ENCODE results near the gene FAAP24. TPM values are rescaled to one million over a fixed set of nuclear protein-coding genes. Genes with fewer than 3 reads are reported as not detected.

Gene FAAP24
- total RNA-seq (2016; rRNA removed; fragmentation: Illumina TruSeq; extraction: Trizol): 6.0 and 10.0 TPM in 2 replicates
- 4.8 and 5.8 TPM in 2 replicates for total RNA-seq (2016; cell fraction: cytosol; rRNA removed; fragmentation: Illumina TruSeq; extraction: Trizol; ENCODE audit: low read depth)
- total RNA-seq (2016; cell fraction: insoluble cytoplasmic fraction; rRNA removed; fragmentation: Illumina TruSeq; extraction: Trizol): 7.0 and 10.1 TPM in 2 replicates
- 8.7 and 9.8 TPM in 2 replicates for total RNA-seq (2016; cell fraction: membrane; rRNA removed; fragmentation: Illumina TruSeq; extraction: Trizol)
- total RNA-seq (2016; cell fraction: nucleus; rRNA removed; fragmentation: Illumina TruSeq; extraction: Trizol): 1.6 and 2.2 TPM in 2 replicates
- polyA plus RNA-seq (2011; rRNA removed): 1.5 and 2.3 TPM in 2 replicates
- polyA plus RNA-seq (2011; cell fraction: cytosol; rRNA removed): 2.2 and 2.3 TPM in 2 replicates
- 0.55 and 0.98 TPM in 2 replicates for polyA plus RNA-seq (2011; cell fraction: nucleus; rRNA removed)
- polyA plus RNA-seq (2012): 1.2 and 1.4 TPM in 2 replicates
- polyA plus RNA-seq (2016; cell fraction: cytosol; fragmentation: Illumina TruSeq; extraction: Trizol; ENCODE audit: low read depth): 5.1 and 6.8 TPM in 2 replicates
- polyA plus RNA-seq (2016; cell fraction: insoluble cytoplasmic fraction; fragmentation: Illumina TruSeq; extraction: Trizol; ENCODE audit: low read depth): 11.3 and 14.8 TPM in 2 replicates
- polyA plus RNA-seq (2016; cell fraction: membrane; fragmentation: Illumina TruSeq; extraction: Trizol; ENCODE audit: low read depth): 9.8 and 9.9 TPM in 2 replicates
- 4.0 and 5.4 TPM in 2 replicates for polyA plus RNA-seq (2016; cell fraction: nucleus; fragmentation: Illumina TruSeq; extraction: Trizol; ENCODE audit: insufficient read depth, low read depth)
- polyA minus RNA-seq (2011; rRNA and poly(A)+ RNA removed; ENCODE audit: low replicate concordance): 3.2 and 11.0 TPM in 2 replicates
- 0.69 and 3.0 TPM in 2 replicates for polyA minus RNA-seq (2011; cell fraction: cytosol; rRNA and poly(A)+ RNA removed)
- 0.39 and 0.99 TPM in 2 replicates for polyA minus RNA-seq (2011; cell fraction: nucleus; rRNA and poly(A)+ RNA removed)
- percentile 43 among the genes with signal in this experiment for Bru-seq, nascent RNA
- percentile 51 among the genes with signal in this experiment for BruChase-seq, experiment 1, labeled RNA remaining after a 6-hour chase
- percentile 50 among the genes with signal in this experiment for BruChase-seq, experiment 2, labeled RNA remaining after a 2-hour chase
- long read RNA-seq, experiment 1, transcript FAAP24-202 (5 exons, 2,298 nt): major isoform, 6 of 13 reads
- long read RNA-seq, experiment 1, partial matches to known transcripts: 2 of 13 reads
- long read RNA-seq, experiment 1, other reads (novel, unspliced or antisense): 2 of 13 reads
- long read RNA-seq, experiment 2, partial matches to known transcripts: 0 of 8 reads
- long read RNA-seq, experiment 2, other reads (novel, unspliced or antisense): 2 of 8 reads

GRCh38 chr19:32971715-32972540 lies at the start of gene FAAP24, which contains the start of gene CEP89:
TSS of gene FAAP24 (plus strand) at chr19:32972242. CDS start at chr19:32973197, 955 bp downstream.
TSS of gene CEP89 (minus strand) at chr19:32971958. CDS start at chr19:32971874, 84 bp downstream.
- H4K20me1 ChIP-seq (ENCODE audit: insufficient read depth, low read length): no peaks in the 10 kb centered on the region; the same call in 1 of the 2 replicates
- DNase-seq (ENCODE audit: low spot score) (peak; percentile 98), ATAC-seq (peak; percentile 97), FAIRE-seq (peak; percentile 99)
- no peaks in the 10 kb centered on the region; a peak in 1 of 5 replicates for H3K27me3 ChIP-seq (ENCODE audit: control insufficient read depth in 1 of 2, insufficient read depth in 2 of 2, low read length in 2 of 2)
- ChIA-PET CTCF (ENCODE audit: low intra/inter-chr PET ratio, low total read pairs) (no interaction called here), POLR2A (interaction anchor here (1.0 to 1.1 kb wide), 2 partner anchors 65 to 205 kb away, joined by 3 to 4 read pairs; no protein-coding TSS in a partner anchor)
- peaks cover 9% of the 10 kb centered on the region for H3K79me2 ChIP-seq (ENCODE audit: insufficient read depth, low read length)
- H3K4me1 ChIP-seq (ENCODE audit: insufficient read depth, low read length): peaks cover 19% of the 10 kb centered on the region
- intact Hi-C loops (cut with micrococcal nuclease; ENCODE audit: unreplicated experiment): loop anchor here (1.0 to 10.0 kb wide), 2 partner anchors 93 to 102 kb away; partner anchors contain the start of gene RHPN2
- in situ Hi-C loops (cut with HindIII; ENCODE audit: extremely low pct_ligation_motif_present, low pct_unique_long_range_greater_than_20kb): loop anchor here (10.0 kb wide), 1 partner anchor 277 kb away; the partner anchor contains the start of gene NUDT19
- H3K4me3 ChIP-seq (replicated peaks in 1 of 3; ENCODE audit: insufficient read depth in 1 of 3, low read depth in 2 of 3, low read length in 3 of 3): peak within 1 kb of the TSS; percentile 81 to 93 (median 90)
- BruUV-seq (replicated peaks): no TSS peak
- peak within 1 kb of the TSS; percentile 70 for H2AFZ ChIP-seq (ENCODE audit: low read length)
- no peaks in the 10 kb centered on the region for H3K9me3 ChIP-seq (ENCODE audit: low read length)
- H3K36me3 ChIP-seq (replicated peaks in 1 of 2; ENCODE audit: control insufficient read depth in 1 of 2, insufficient read depth in 2 of 2, low read length in 2 of 2): peaks cover 4% of the 10 kb centered on the region in 2 experiments; a peak in 3 of 5 replicates
- peak within 1 kb of the TSS; percentile 82 for H3K9ac ChIP-seq (ENCODE audit: insufficient read depth, low read depth, low read length)
- 1% methylated on average over 27 of the region's 57 CpGs for WGBS (ENCODE audit: low lambda C conversion rate)
- H3K27ac ChIP-seq (ENCODE audit: extremely low read length, insufficient read depth, low read length): peak within 1 kb of the TSS; percentile 72
- peak within 1 kb of the TSS; percentile 97 for H3K4me2 ChIP-seq (ENCODE audit: low read depth, low read length)
- TF ChIP-seq, protein P1, sequence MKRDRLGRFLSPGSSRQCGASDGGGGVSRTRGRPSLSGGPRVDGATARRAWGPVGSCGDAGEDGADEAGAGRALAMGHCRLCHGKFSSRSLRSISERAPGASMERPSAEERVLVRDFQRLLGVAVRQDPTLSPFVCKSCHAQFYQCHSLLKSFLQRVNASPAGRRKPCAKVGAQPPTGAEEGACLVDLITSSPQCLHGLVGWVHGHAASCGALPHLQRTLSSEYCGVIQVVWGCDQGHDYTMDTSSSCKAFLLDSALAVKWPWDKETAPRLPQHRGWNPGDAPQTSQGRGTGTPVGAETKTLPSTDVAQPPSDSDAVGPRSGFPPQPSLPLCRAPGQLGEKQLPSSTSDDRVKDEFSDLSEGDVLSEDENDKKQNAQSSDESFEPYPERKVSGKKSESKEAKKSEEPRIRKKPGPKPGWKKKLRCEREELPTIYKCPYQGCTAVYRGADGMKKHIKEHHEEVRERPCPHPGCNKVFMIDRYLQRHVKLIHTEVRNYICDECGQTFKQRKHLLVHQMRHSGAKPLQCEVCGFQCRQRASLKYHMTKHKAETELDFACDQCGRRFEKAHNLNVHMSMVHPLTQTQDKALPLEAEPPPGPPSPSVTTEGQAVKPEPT (CRISPR knock-in tag; IDR thresholded peaks at IDR 0.05; ENCODE audit: low read depth): peak; percentile 47; the same call in 1 of the 2 replicates
- no peak for TF ChIP-seq CBX5 (CRISPR knock-in tag; IDR thresholded peaks at IDR 0.05; ENCODE audit: borderline replicate concordance)
- peak; percentile 92 for TF ChIP-seq NR2C2 (CRISPR knock-in tag; IDR thresholded peaks at IDR 0.05; ENCODE audit: borderline replicate concordance)
- no peak for TF ChIP-seq CHD4 (IDR thresholded peaks at IDR 0.05; ENCODE audit: borderline replicate concordance, low read length)
- TF ChIP-seq ZNF558 (CRISPR knock-in tag; IDR thresholded peaks at IDR 0.05; ENCODE audit: borderline replicate concordance): no peak
- TF ChIP-seq FOSL2 (CRISPR knock-in tag; IDR thresholded peaks at IDR 0.05): peak; percentile 6; the same call in 1 of the 2 replicates
- TF ChIP-seq HOXA9 (CRISPR knock-in tag; IDR thresholded peaks at IDR 0.05; ENCODE audit: borderline replicate concordance): peak; percentile 97
- TF ChIP-seq POLR2G (IDR thresholded peaks at IDR 0.05; ENCODE audit: low read depth, low read length): peak; percentile 77
- peak; percentile 97; the same call in 1 of the 2 replicates for TF ChIP-seq SNAPC5 (CRISPR knock-in tag; IDR thresholded peaks at IDR 0.05; ENCODE audit: borderline replicate concordance)
- peak; percentile 80 for TF ChIP-seq PHF8 (CRISPR knock-in tag; IDR thresholded peaks at IDR 0.05)
- TF ChIP-seq MAFG (CRISPR knock-in tag; IDR thresholded peaks at IDR 0.05): no peak
- TF ChIP-seq GABPB1 (CRISPR knock-in tag; IDR thresholded peaks at IDR 0.05): peak; percentile 99
- TF ChIP-seq ZNF577 (CRISPR knock-in tag; IDR thresholded peaks at IDR 0.05; ENCODE audit: borderline replicate concordance, low read depth): no peak
- TF ChIP-seq DMAP1 (CRISPR knock-in tag; IDR thresholded peaks at IDR 0.05): 0 out of 2 replicates have a peak, but pooled peaks have one; percentile 37
- TF ChIP-seq HDAC1 (CRISPR knock-in tag; IDR thresholded peaks at IDR 0.05): peak; percentile 94
- TF ChIP-seq KLF16 (CRISPR knock-in tag; IDR thresholded peaks at IDR 0.05): peak in 1 of 2 experiments; percentile 93; a peak in 2 of 4 replicates

Measured in HepG2 (cell line).